Nephron (organoid): ENCODE results near the gene FAM222A.

Experiments used
- H3K27ac Mint-ChIP-seq, 3 experiments: 2 replicates each; pipeline ENCODE4 v1.8.0; 2020; ENCODE audit warnings: mixed read lengths in 3 of 3, mild to moderate bottlenecking in 2 of 3, moderate library complexity in 1 of 3
- H3K27me3 Mint-ChIP-seq: 2 replicates; pipeline ENCODE4 v1.8.0; 2021; ENCODE audit warnings: low read depth, mild to moderate bottlenecking, moderate library complexity, mixed read lengths
- H3K36me3 Mint-ChIP-seq: 2 replicates; pipeline ENCODE4 v1.8.0; 2020; ENCODE audit warnings: low read depth, mixed read lengths
- H3K4me1 Mint-ChIP-seq: 2 replicates; pipeline ENCODE4 v1.8.0; 2020; ENCODE audit warnings: mixed read lengths
- H3K4me3 Mint-ChIP-seq, 3 experiments: 2 replicates each; pipeline ENCODE4 v1.8.0; 2020; ENCODE audit warnings: mild to moderate bottlenecking in 3 of 3, mixed read lengths in 3 of 3, moderate library complexity in 2 of 3
- H3K9me3 Mint-ChIP-seq: 2 replicates; pipeline ENCODE4 v1.8.0; 2020; ENCODE audit warnings: mixed read lengths
- CTCF ChIP-seq, 3 experiments: fragments of 200-600 bp; sonication (generic); IDR thresholded peaks; one replicate each; pipeline ENCODE4 v1.5.0; 2021; ENCODE audit warnings: antibody characterized with exemption in 3 of 3; ENCODE audit not compliant: unreplicated experiment in 3 of 3

The FAM222A gene

GRCh38 chr12:109713187-109714070 is at the start of gene FAM222A:
Gene FAM222A (plus strand): TSS chr12:109713825. CDS start chr12:109744147, 30,322 bp downstream.
- peak in 1 of 3 experiments; percentile 23 for TF ChIP-seq CTCF (IDR thresholded peaks at IDR 0.05; ENCODE audit: unreplicated experiment in 3 of 3)
- H3K4me3 Mint-ChIP-seq, result peak within 1 kb of the TSS; percentile 77 to 81 (median 79)
- H3K27ac Mint-ChIP-seq, result no peak within 1 kb of the TSS
- peaks cover 48% of the 10 kb centered on the region for H3K27me3 Mint-ChIP-seq
- H3K36me3 Mint-ChIP-seq, result no peaks in the 10 kb centered on the region
- no peaks in the 10 kb centered on the region for H3K9me3 Mint-ChIP-seq
- peaks cover 30% of the 10 kb centered on the region for H3K4me1 Mint-ChIP-seq

- no peak for TF ChIP-seq CTCF (IDR thresholded peaks at IDR 0.05; ENCODE audit: unreplicated experiment in 3 of 3)
- no peak overlapping the region for H3K27ac Mint-ChIP-seq
- H3K36me3 Mint-ChIP-seq, result no peaks in the 10 kb centered on the region
- no peaks in the 10 kb centered on the region for H3K9me3 Mint-ChIP-seq
- no peaks in the 10 kb centered on the region for H3K4me1 Mint-ChIP-seq
- H3K4me3 Mint-ChIP-seq, result no peak overlapping the region
- peaks cover 12% of the 10 kb centered on the region for H3K27me3 Mint-ChIP-seq
These were observed 49.2 kb upstream of the FAM222A start for GRCh38 chr12:109664402-109664801.

- H3K4me1 Mint-ChIP-seq, result no peaks in the 10 kb centered on the region
- H3K27ac Mint-ChIP-seq, result no peak overlapping the region
- no peak overlapping the region for H3K4me3 Mint-ChIP-seq
- no peak for TF ChIP-seq CTCF (IDR thresholded peaks at IDR 0.05; ENCODE audit: unreplicated experiment in 3 of 3)
- H3K27me3 Mint-ChIP-seq, result peaks cover 12% of the 10 kb centered on the region
- no peaks in the 10 kb centered on the region for H3K9me3 Mint-ChIP-seq
- no peaks in the 10 kb centered on the region for H3K36me3 Mint-ChIP-seq
These were observed 47.6 kb upstream of the FAM222A start for GRCh38 chr12:109666068-109666467.

GRCh38 chr12:109670731-109671130 is 42.9 kb upstream of the FAM222A start:
- TF ChIP-seq CTCF (IDR thresholded peaks at IDR 0.05; ENCODE audit: unreplicated experiment in 3 of 3), result no peak
- peak overlapping the region in 1 of 3 experiments; percentile 19 for H3K27ac Mint-ChIP-seq
- peaks cover 6% of the 10 kb centered on the region for H3K9me3 Mint-ChIP-seq
- peaks cover 22% of the 10 kb centered on the region for H3K27me3 Mint-ChIP-seq
- H3K4me3 Mint-ChIP-seq, result no peak overlapping the region
- no peaks in the 10 kb centered on the region for H3K4me1 Mint-ChIP-seq
- H3K36me3 Mint-ChIP-seq, result no peaks in the 10 kb centered on the region

- H3K9me3 Mint-ChIP-seq, result peaks cover 6% of the 10 kb centered on the region
- no peak for TF ChIP-seq CTCF (IDR thresholded peaks at IDR 0.05; ENCODE audit: unreplicated experiment in 3 of 3)
- H3K27ac Mint-ChIP-seq, result no peak overlapping the region
- H3K27me3 Mint-ChIP-seq, result peaks cover 25% of the 10 kb centered on the region
- no peak overlapping the region for H3K4me3 Mint-ChIP-seq
- H3K36me3 Mint-ChIP-seq, result no peaks in the 10 kb centered on the region
- H3K4me1 Mint-ChIP-seq, result no peaks in the 10 kb centered on the region
These were observed 42.1 kb upstream of the FAM222A start for GRCh38 chr12:109671502-109671901.

GRCh38 chr12:109673379-109673778 is 40.2 kb upstream of the FAM222A start:
- H3K4me3 Mint-ChIP-seq, result no peak overlapping the region
- H3K4me1 Mint-ChIP-seq, result no peaks in the 10 kb centered on the region
- H3K36me3 Mint-ChIP-seq, result no peaks in the 10 kb centered on the region
- no peak for TF ChIP-seq CTCF (IDR thresholded peaks at IDR 0.05; ENCODE audit: unreplicated experiment in 3 of 3)
- no peak overlapping the region for H3K27ac Mint-ChIP-seq
- peaks cover 29% of the 10 kb centered on the region for H3K27me3 Mint-ChIP-seq
- H3K9me3 Mint-ChIP-seq, result peaks cover 6% of the 10 kb centered on the region
